ENCODE results near the gene ADGRB3.
"Not testable (repeated sequence)": the region's sequence is repeated elsewhere in the genome, so short reads cannot be mapped to it uniquely, and the experiment has no call there.

The ADGRB3 gene

GRCh38 chr6:68975816-68976215 is 340.7 kb downstream of the ADGRB3 start:
- DNase-seq (ENCODE audit: low read depth), result no peak
- no peak overlapping the region for H3K4me3 ChIP-seq (ENCODE audit: low read length)
- TF ChIP-seq CTCF (IDR thresholded peaks at IDR 0.05; ENCODE audit: insufficient read depth, low read depth, low read length, missing control alignments), result no peak

- no peak for TF ChIP-seq CTCF (IDR thresholded peaks at IDR 0.05; ENCODE audit: insufficient read depth, low read depth, low read length, missing control alignments)
- H3K4me3 ChIP-seq (ENCODE audit: low read length), result no peak overlapping the region
- no peak for DNase-seq (ENCODE audit: low read depth)
Measured at GRCh38 chr6:68976260-68976659, 341.2 kb downstream of the ADGRB3 start.

GRCh38 chr6:68978411-68978810 is 343.3 kb downstream of the ADGRB3 start:
- no peak overlapping the region for H3K4me3 ChIP-seq (ENCODE audit: low read length)
- DNase-seq (ENCODE audit: low read depth), result peak; percentile 13
- no peak for TF ChIP-seq CTCF (IDR thresholded peaks at IDR 0.05; ENCODE audit: insufficient read depth, low read depth, low read length, missing control alignments)

GRCh38 chr6:68981668-68982067 is 346.6 kb downstream of the ADGRB3 start:
- DNase-seq (ENCODE audit: low read depth); H3K4me3 ChIP-seq (ENCODE audit: low read length): not testable (repeated sequence)

- DNase-seq (ENCODE audit: low read depth), result no peak
- TF ChIP-seq CTCF (IDR thresholded peaks at IDR 0.05; ENCODE audit: insufficient read depth, low read depth, low read length, missing control alignments), result no peak
- H3K4me3 ChIP-seq (ENCODE audit: low read length), result no peak overlapping the region
Measured at GRCh38 chr6:68988698-68989097, 353.6 kb downstream of the ADGRB3 start.

- TF ChIP-seq CTCF (IDR thresholded peaks at IDR 0.05; ENCODE audit: insufficient read depth, low read depth, low read length, missing control alignments), result no peak
- no peak for DNase-seq (ENCODE audit: low read depth)
- H3K4me3 ChIP-seq (ENCODE audit: low read length), result no peak overlapping the region
Measured at GRCh38 chr6:68990317-68990716, 355.2 kb downstream of the ADGRB3 start.

GRCh38 chr6:68993911-68994310 is 358.8 kb downstream of the ADGRB3 start:
- no peak for TF ChIP-seq CTCF (IDR thresholded peaks at IDR 0.05; ENCODE audit: insufficient read depth, low read depth, low read length, missing control alignments)
- DNase-seq (ENCODE audit: low read depth), result no peak
- H3K4me3 ChIP-seq (ENCODE audit: low read length), result no peak overlapping the region

GRCh38 chr6:68994521-68994920 is 359.4 kb downstream of the ADGRB3 start:
- no peak for DNase-seq (ENCODE audit: low read depth)
- no peak overlapping the region for H3K4me3 ChIP-seq (ENCODE audit: low read length)
- no peak for TF ChIP-seq CTCF (IDR thresholded peaks at IDR 0.05; ENCODE audit: insufficient read depth, low read depth, low read length, missing control alignments)

Measured in epithelial cell of esophagus (primary cell).